Measurements from ENCODE around the gene GALNT7. TPM values are rescaled to one million over a fixed set of nuclear protein-coding genes. Genes with fewer than 3 reads are reported as not detected.

GALNT7 gene
- polyA plus RNA-seq, 3 donors = 12.3 to 29.0 (median 19.7) TPM

DNA sequence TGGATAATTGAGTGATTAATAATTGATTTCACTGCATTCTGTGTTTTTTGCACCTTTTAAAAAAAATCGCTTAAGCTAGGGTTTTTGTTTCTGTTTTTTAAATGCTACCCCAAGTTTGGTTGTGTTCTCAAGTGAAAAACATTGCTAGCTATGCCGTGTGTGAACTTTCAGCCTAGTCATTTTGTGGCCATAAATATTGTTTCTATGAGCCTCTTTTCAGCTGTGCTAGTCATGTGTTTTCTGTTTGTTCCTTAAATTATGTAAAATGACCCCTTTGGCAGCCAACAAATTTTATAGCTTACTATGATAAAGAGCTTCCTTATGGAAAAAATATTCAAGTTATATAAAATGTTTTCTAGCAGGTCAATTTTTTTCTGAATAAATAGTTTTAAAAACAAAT, 59.1 kb downstream of the GALNT7 start:
- DNase-seq = no peak
- Histone ChIP-seq H3K9ac (ENCODE audit: insufficient read depth, low read length, poor library complexity, severe bottlenecking) (no peak overlapping the region), H3K4me3 (replicated peaks in 1 of 3; ENCODE audit: low read depth in 2 of 3, low read length in 3 of 3) (no peak overlapping the region), H3K9me3 (replicated peaks in 1 of 2; ENCODE audit: control insufficient read depth in 1 of 2, insufficient read depth in 1 of 2, low read length in 2 of 2) (no peaks in the 10 kb centered on the region), H4K20me1 (ENCODE audit: insufficient read depth, low read length) (peaks cover 40% of the 10 kb centered on the region), H3K4me2 (replicated peaks; ENCODE audit: extremely low read depth, low read length, poor library complexity, severe bottlenecking) (no peak overlapping the region), H3K27me3 (ENCODE audit: control insufficient read depth in 2 of 2, insufficient read depth in 2 of 2, low read length in 2 of 2) (no peaks in the 10 kb centered on the region), H3K79me2 (ENCODE audit: insufficient read depth, low read length) (peaks cover 74% of the 10 kb centered on the region), H3K4me1 (ENCODE audit: control insufficient read depth in 1 of 2, insufficient read depth in 2 of 2, low read length in 2 of 2) (peaks cover 20% of the 10 kb centered on the region in 2 donors), H3K27ac (ENCODE audit: low read depth in 1 of 2, low read length in 2 of 2) (no peak overlapping the region), H2AFZ (ENCODE audit: insufficient read depth, low read depth, low read length, poor library complexity, severe bottlenecking) (no peak overlapping the region), H3K36me3 (replicated peaks in 1 of 2; ENCODE audit: control insufficient read depth in 1 of 2, insufficient read depth in 2 of 2, low read length in 2 of 2) (peaks cover 0 to under 1% of the 10 kb centered on the region in 2 donors)
- TF ChIP-seq, protein P1, sequence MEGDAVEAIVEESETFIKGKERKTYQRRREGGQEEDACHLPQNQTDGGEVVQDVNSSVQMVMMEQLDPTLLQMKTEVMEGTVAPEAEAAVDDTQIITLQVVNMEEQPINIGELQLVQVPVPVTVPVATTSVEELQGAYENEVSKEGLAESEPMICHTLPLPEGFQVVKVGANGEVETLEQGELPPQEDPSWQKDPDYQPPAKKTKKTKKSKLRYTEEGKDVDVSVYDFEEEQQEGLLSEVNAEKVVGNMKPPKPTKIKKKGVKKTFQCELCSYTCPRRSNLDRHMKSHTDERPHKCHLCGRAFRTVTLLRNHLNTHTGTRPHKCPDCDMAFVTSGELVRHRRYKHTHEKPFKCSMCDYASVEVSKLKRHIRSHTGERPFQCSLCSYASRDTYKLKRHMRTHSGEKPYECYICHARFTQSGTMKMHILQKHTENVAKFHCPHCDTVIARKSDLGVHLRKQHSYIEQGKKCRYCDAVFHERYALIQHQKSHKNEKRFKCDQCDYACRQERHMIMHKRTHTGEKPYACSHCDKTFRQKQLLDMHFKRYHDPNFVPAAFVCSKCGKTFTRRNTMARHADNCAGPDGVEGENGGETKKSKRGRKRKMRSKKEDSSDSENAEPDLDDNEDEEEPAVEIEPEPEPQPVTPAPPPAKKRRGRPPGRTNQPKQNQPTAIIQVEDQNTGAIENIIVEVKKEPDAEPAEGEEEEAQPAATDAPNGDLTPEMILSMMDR (IDR thresholded peaks at IDR 0.05) = no peak
- 13% methylated on average over 1 of the region's 2 CpGs for WGBS (ENCODE audit: insufficient coverage)
- Mint-ChIP-seq H3K27me3 (ENCODE audit: low read depth in 3 of 3) (no peaks in the 10 kb centered on the region), H3K4me1 (peaks cover 40% of the 10 kb centered on the region), H3K4me3 (no peak overlapping the region), H3K27ac (peak overlapping the region in 1 of 7 donors; percentile 54), H3K36me3 (peaks cover 8 to 12% of the 10 kb centered on the region in 2 donors), H3K9me3 (peaks cover 0 to 3% (median 0%) of the 10 kb centered on the region in 7 donors)
- intact Hi-C loops (cut with micrococcal nuclease) = no loop called here

DNA sequence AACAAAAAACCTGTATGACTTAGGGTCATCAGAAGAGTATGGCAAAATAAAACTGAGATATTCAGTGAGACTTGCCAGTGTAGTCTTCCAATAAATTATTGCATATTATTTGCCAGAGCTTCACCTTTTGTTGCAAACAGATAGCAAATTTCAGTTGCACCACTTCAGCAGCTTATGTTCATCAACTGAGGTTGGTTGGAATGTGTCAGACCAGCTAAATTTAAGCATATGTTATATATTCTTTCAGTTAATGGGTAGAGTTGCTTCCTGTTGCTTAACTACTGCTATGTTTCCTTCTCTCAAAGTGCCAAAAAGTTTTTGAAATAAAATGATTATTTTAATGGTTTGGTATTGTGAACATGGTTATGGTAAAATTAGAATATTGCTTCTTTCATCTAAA, 61.5 kb downstream of the GALNT7 start:
- TF ChIP-seq, protein P1 (IDR thresholded peaks at IDR 0.05) = no peak
- Mint-ChIP-seq H3K36me3 (peaks cover 6 to 12% of the 10 kb centered on the region in 2 donors), H3K9me3 (peaks cover 0 to 3% (median 0%) of the 10 kb centered on the region in 7 donors), H3K27ac (peak overlapping the region in 1 of 7 donors; percentile 77), H3K27me3 (ENCODE audit: low read depth in 3 of 3) (no peaks in the 10 kb centered on the region), H3K4me1 (peaks cover 40% of the 10 kb centered on the region), H3K4me3 (no peak overlapping the region)
- intact Hi-C loops (cut with micrococcal nuclease) = no loop called here
- H4K20me1 ChIP-seq (ENCODE audit: insufficient read depth, low read length) = peaks cover 50% of the 10 kb centered on the region
- peaks cover 77% of the 10 kb centered on the region for H3K79me2 ChIP-seq (ENCODE audit: insufficient read depth, low read length)
- H3K9ac ChIP-seq (ENCODE audit: insufficient read depth, low read length, poor library complexity, severe bottlenecking) = no peak overlapping the region
- no peak overlapping the region for H3K4me3 ChIP-seq (replicated peaks in 1 of 3; ENCODE audit: low read depth in 2 of 3, low read length in 3 of 3)
- no peaks in the 10 kb centered on the region for H3K27me3 ChIP-seq (ENCODE audit: control insufficient read depth in 2 of 2, insufficient read depth in 2 of 2, low read length in 2 of 2)
- no peak overlapping the region for H2AFZ ChIP-seq (ENCODE audit: insufficient read depth, low read depth, low read length, poor library complexity, severe bottlenecking)
- peaks cover 0 to 6% of the 10 kb centered on the region in 2 donors for H3K36me3 ChIP-seq (replicated peaks in 1 of 2; ENCODE audit: control insufficient read depth in 1 of 2, insufficient read depth in 2 of 2, low read length in 2 of 2)
- H3K9me3 ChIP-seq (replicated peaks in 1 of 2; ENCODE audit: control insufficient read depth in 1 of 2, insufficient read depth in 1 of 2, low read length in 2 of 2) = no peaks in the 10 kb centered on the region
- H3K4me1 ChIP-seq (ENCODE audit: control insufficient read depth in 1 of 2, insufficient read depth in 2 of 2, low read length in 2 of 2) = peaks cover 20% of the 10 kb centered on the region in 2 donors
- no peak for DNase-seq
- peak overlapping the region in 1 of 2 donors; percentile 13 for H3K27ac ChIP-seq (ENCODE audit: low read depth in 1 of 2, low read length in 2 of 2)
- no peak overlapping the region for H3K4me2 ChIP-seq (replicated peaks; ENCODE audit: extremely low read depth, low read length, poor library complexity, severe bottlenecking)
